ENCODE measurements around the gene TRH.
"Not testable (repeated sequence)": the region's sequence is repeated elsewhere in the genome, so short reads cannot be mapped to it uniquely, and the experiment has no call there.

DNA sequence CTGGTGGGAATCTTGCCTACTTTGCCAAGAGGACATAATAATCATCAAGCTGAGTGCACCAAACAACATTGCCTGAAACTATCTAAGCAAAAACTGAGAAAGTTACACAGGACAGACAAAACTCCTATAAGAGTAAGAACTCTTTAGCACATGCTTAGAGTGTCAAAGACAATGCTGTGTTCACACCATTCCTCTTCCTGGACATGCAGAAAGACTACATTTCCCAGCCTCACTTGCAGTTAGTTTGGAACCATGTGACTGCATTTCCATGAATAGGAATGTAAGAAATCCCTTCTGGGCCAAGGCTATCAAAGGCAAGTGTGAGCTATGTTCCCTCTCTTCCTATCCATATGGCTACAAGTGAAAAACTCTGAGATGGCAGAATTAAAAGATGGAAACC lies 37.6 kb downstream of the TRH start:
- TF ChIP-seq, protein P1, sequence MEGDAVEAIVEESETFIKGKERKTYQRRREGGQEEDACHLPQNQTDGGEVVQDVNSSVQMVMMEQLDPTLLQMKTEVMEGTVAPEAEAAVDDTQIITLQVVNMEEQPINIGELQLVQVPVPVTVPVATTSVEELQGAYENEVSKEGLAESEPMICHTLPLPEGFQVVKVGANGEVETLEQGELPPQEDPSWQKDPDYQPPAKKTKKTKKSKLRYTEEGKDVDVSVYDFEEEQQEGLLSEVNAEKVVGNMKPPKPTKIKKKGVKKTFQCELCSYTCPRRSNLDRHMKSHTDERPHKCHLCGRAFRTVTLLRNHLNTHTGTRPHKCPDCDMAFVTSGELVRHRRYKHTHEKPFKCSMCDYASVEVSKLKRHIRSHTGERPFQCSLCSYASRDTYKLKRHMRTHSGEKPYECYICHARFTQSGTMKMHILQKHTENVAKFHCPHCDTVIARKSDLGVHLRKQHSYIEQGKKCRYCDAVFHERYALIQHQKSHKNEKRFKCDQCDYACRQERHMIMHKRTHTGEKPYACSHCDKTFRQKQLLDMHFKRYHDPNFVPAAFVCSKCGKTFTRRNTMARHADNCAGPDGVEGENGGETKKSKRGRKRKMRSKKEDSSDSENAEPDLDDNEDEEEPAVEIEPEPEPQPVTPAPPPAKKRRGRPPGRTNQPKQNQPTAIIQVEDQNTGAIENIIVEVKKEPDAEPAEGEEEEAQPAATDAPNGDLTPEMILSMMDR (IDR thresholded peaks at IDR 0.05) = not testable (repeated sequence)
- TF ChIP-seq POLR2AphosphoS5 (IDR thresholded peaks at IDR 0.05; ENCODE audit: insufficient read depth in 1 of 2, low read depth in 1 of 2) = not testable (repeated sequence)
